Progenitor cell of endocrine pancreas (in vitro differentiated cells): Measurements from ENCODE around the gene GRN. TPM values are rescaled to one million over a fixed set of nuclear protein-coding genes. Genes with fewer than 3 reads are reported as not detected.

ENCODE experiments used
- DNase-seq: peaks from one replicate; pipeline ENCODE4 v3.0.0; 2021; ENCODE audit warnings: low spot score; ENCODE audit not compliant: unreplicated experiment
- H3K27ac Mint-ChIP-seq: 2 replicates; pipeline ENCODE4 v1.8.0; 2021; ENCODE audit warnings: mild to moderate bottlenecking, moderate library complexity, mixed read lengths
- H3K27me3 Mint-ChIP-seq: 2 replicates; pipeline ENCODE4 v1.8.0; 2021; ENCODE audit warnings: mixed read lengths
- H3K36me3 Mint-ChIP-seq: 2 replicates; pipeline ENCODE4 v1.8.0; 2022; ENCODE audit warnings: mixed read lengths; ENCODE audit not compliant: insufficient read depth
- H3K4me1 Mint-ChIP-seq: 2 replicates; pipeline ENCODE4 v1.8.0; 2021; ENCODE audit warnings: low read depth, mixed read lengths
- H3K4me3 Mint-ChIP-seq: 2 replicates; pipeline ENCODE4 v1.8.0; 2021; ENCODE audit warnings: low read depth, mild to moderate bottlenecking, moderate library complexity, mixed read lengths
- H3K9me3 Mint-ChIP-seq: 2 replicates; pipeline ENCODE4 v1.8.0; 2021; ENCODE audit warnings: low read depth, mixed read lengths
- long read RNA-seq: library from polyadenylated mRNA; unstranded; transcript quantifications from one replicate; pipeline ENCODE4 v2.0.0, GENCODE V29; 2020
- total RNA-seq: library from RNA; stranded (reverse); gene quantifications from 2 replicates; pipeline ENCODE4 v1.2.1, GENCODE V29; 2021
- TF ChIP-seq, protein P1 (sequence below): fragments of 200-600 bp; sonication (generic); IDR thresholded peaks from one replicate; pipeline ENCODE4 v1.5.0; 2021; ENCODE audit warnings: antibody characterized with exemption, mild to moderate bottlenecking; ENCODE audit not compliant: unreplicated experiment

GRN gene
- 97.9 and 99.7 TPM in 2 replicates for total RNA-seq
- long read RNA-seq, transcript GRN-201 (13 exons, 2,342 nt) = major isoform, 250 of 284 reads
- long read RNA-seq, partial matches to known transcripts = 13 of 284 reads
- long read RNA-seq, other reads (novel, unspliced or antisense) = 21 of 284 reads

DNA sequence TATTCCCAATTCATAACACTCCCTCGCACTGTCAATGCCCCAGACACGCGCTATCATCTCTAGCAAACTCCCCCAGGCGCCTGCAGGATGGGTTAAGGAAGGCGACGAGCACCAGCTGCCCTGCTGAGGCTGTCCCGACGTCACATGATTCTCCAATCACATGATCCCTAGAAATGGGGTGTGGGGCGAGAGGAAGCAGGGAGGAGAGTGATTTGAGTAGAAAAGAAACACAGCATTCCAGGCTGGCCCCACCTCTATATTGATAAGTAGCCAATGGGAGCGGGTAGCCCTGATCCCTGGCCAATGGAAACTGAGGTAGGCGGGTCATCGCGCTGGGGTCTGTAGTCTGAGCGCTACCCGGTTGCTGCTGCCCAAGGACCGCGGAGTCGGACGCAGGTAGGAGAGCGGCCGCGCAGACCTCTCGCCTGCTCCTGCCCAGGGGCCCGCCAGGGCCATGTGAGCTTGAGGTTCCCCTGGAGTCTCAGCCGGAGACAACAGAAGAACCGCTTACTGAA is at the start of gene GRN:
Gene GRN, plus strand, starts transcription at position 364 of the 515 bp plus-strand sequence. CDS start 3,863 bp downstream, outside the sequence.
- peaks cover 24% of the 10 kb centered on the region for H3K27me3 Mint-ChIP-seq
- no peaks in the 10 kb centered on the region for H3K9me3 Mint-ChIP-seq
- peaks cover 3% of the 10 kb centered on the region for H3K4me1 Mint-ChIP-seq
- TF ChIP-seq, protein P1, sequence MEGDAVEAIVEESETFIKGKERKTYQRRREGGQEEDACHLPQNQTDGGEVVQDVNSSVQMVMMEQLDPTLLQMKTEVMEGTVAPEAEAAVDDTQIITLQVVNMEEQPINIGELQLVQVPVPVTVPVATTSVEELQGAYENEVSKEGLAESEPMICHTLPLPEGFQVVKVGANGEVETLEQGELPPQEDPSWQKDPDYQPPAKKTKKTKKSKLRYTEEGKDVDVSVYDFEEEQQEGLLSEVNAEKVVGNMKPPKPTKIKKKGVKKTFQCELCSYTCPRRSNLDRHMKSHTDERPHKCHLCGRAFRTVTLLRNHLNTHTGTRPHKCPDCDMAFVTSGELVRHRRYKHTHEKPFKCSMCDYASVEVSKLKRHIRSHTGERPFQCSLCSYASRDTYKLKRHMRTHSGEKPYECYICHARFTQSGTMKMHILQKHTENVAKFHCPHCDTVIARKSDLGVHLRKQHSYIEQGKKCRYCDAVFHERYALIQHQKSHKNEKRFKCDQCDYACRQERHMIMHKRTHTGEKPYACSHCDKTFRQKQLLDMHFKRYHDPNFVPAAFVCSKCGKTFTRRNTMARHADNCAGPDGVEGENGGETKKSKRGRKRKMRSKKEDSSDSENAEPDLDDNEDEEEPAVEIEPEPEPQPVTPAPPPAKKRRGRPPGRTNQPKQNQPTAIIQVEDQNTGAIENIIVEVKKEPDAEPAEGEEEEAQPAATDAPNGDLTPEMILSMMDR = no peak
- H3K27ac Mint-ChIP-seq = peak within 1 kb of the TSS; percentile 96
- DNase-seq = peak; percentile 91
- H3K4me3 Mint-ChIP-seq = peak within 1 kb of the TSS; percentile 82
- no peaks in the 10 kb centered on the region for H3K36me3 Mint-ChIP-seq

DNA sequence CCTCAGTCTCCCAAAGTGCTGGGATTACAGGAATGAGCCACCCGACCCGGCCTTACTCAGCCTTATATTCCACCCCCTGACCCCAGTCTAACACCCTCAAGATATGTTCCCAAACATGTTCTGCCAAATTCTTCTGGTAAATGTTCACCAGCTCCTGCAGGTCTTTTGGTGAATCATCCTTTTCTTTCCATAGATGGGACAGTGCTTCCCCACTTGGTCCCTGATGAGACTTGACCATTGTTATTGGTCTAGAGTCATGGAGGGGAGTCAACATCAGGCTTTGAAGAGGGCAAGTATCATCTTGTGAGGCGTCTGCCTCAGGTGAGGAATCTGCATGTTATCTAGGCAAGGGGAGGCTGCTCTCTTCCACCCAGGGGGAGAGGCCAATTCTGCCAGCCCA is 47.1 kb upstream of the GRN start:
- TF ChIP-seq, protein P1 = no peak
- H3K9me3 Mint-ChIP-seq = no peaks in the 10 kb centered on the region
- no peak overlapping the region for H3K4me3 Mint-ChIP-seq
- no peak overlapping the region for H3K27ac Mint-ChIP-seq
- no peaks in the 10 kb centered on the region for H3K4me1 Mint-ChIP-seq
- H3K36me3 Mint-ChIP-seq = no peaks in the 10 kb centered on the region
- DNase-seq = no peak
- H3K27me3 Mint-ChIP-seq = peaks cover 8% of the 10 kb centered on the region

DNA sequence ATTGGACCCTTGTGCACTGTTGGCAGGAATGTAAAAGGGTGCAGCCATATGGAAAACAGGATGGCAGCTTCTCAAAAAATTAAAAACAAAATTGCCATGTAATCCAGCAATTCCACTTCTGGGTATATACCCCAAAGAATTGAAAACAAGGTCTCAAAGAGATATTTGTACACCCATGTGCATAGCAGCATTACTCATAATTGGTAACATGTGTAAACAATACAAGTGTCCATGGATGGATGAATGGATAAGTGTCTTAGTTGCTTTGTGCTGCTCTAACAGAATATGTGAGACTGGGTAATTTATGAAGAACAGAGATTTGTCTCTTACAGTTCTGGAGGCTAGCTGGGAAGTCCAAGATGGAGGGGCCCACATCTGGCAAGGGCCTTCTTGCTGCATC is 40.5 kb upstream of the GRN start:
- Mint-ChIP-seq H3K36me3 (no peaks in the 10 kb centered on the region), H3K4me1 (peaks cover 3% of the 10 kb centered on the region), H3K9me3 (no peaks in the 10 kb centered on the region), H3K4me3 (no peak overlapping the region), H3K27me3 (peaks cover 20% of the 10 kb centered on the region), H3K27ac (no peak overlapping the region)
- DNase-seq = no peak
- TF ChIP-seq, protein P1 = no peak

- TF ChIP-seq, protein P1 = no peak
- Mint-ChIP-seq H3K36me3 (no peaks in the 10 kb centered on the region), H3K27ac (no peak overlapping the region), H3K27me3 (peaks cover 38% of the 10 kb centered on the region), H3K4me1 (peaks cover 3% of the 10 kb centered on the region), H3K4me3 (peak overlapping the region; percentile 64), H3K9me3 (no peaks in the 10 kb centered on the region)
- DNase-seq = no peak
These were observed 37.5 kb upstream of the GRN start for GRCh38 chr17:44307387-44308186.

DNA sequence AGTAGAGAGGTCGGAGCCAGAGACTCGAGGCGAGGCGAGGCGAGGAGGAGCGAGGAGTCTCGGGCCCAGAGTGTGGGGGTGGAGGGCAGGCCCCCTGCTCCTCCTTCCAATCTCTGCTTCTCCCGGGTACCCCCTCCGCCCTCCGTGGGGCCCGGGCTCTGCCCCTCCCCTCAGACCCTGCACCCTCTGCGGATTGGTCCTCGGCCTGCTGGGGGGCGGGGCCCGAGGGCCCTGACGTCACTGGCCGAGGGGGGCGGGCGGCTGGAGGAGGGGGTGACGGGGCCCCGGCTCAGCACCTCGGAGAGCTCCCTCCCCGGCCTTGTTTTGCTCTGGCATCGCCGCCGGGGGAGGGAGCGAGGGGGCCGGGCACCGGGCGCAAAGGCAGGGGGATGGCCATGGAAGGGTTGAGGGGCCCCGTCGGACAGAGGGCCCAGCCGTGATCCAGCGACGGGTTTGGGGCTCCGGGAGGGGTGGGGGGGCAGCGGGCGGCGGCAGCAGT is 36.7 kb upstream of the GRN start, which contains the start of gene RUNDC3A:
Gene RUNDC3A, plus strand, starts transcription at position 282 of the 499 bp plus-strand sequence. CDS start 232 bp downstream, outside the sequence.
- H3K4me1 Mint-ChIP-seq = peaks cover 3% of the 10 kb centered on the region
- no peak within 1 kb of the TSS for H3K27ac Mint-ChIP-seq
- H3K36me3 Mint-ChIP-seq = no peaks in the 10 kb centered on the region

More for the DNA sequence above, 36.7 kb upstream of the GRN start, which contains the start of gene RUNDC3A:
- H3K4me3 Mint-ChIP-seq = peak within 1 kb of the TSS; percentile 64
- peaks cover 45% of the 10 kb centered on the region for H3K27me3 Mint-ChIP-seq
- TF ChIP-seq, protein P1 = no peak
- H3K9me3 Mint-ChIP-seq = no peaks in the 10 kb centered on the region
- DNase-seq = peak; percentile 95
